GM12892 (cell line): ENCODE measurements around the gene MOB3B.
A peak's percentile ranks its signal among the peaks of the same experiment; 100 is the strongest.

ENCODE experiments used
- DNase-seq: peaks from one replicate; pipeline ENCODE4 v3.0.0; 2011; ENCODE audit not compliant: insufficient read length
- FAIRE-seq: peaks from 2 replicates; lab custom pipeline; 2011; peaks lifted over from hg19 to GRCh38; lab: Jason Lieb, UNC
- POLR2A ChIP-seq: IDR thresholded peaks from 2 replicates; pipeline ENCODE4 v1.6.1; 2011; ENCODE audit warnings: low read depth, low read length, control low read depth
- POLR2AphosphoS5 ChIP-seq: IDR thresholded peaks from 2 replicates; pipeline ENCODE4 v1.6.1; 2011; ENCODE audit warnings: low read depth, low read length, control low read depth
- TAF1 ChIP-seq: IDR thresholded peaks from 2 replicates; pipeline ENCODE4 v1.6.1; 2011; ENCODE audit warnings: low read depth, mild to moderate bottlenecking, control low read depth, low read length, borderline replicate concordance

The MOB3B gene

GRCh38 chr9:27539479-27540441, 10.1 kb upstream of the MOB3B start:
- no peak for TF ChIP-seq POLR2AphosphoS5
- TF ChIP-seq POLR2A, result no peak
- no peak for TF ChIP-seq TAF1
- DNase-seq, result no peak
- no peak for FAIRE-seq

- TF ChIP-seq TAF1 (no peak), POLR2AphosphoS5 (no peak), POLR2A (no peak)
- DNase-seq (no peak), FAIRE-seq (peak; percentile 40)
Observed at GRCh38 chr9:27538647-27539046, 9.0 kb upstream of the MOB3B start.

DNA sequence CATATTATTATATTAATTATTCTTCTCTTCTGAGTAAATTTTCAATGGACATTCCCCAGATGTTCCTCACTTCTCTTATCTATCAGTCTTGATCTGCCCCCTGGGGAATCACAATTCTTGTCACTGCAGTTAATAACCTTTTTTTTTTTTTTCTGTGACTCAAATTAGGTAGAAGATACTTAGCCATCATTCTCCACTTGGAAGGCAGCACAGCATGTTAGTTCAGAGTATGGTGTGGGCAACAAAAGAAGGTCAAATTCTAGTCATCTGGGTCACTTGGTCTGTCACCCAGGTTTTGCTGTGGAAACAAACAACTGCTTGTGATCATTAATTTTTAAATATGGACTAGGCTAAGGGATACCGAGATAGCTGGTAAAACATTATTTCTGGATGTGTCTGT, 8.1 kb upstream of the MOB3B start:
- DNase-seq, result no peak
- TF ChIP-seq POLR2A, result no peak
- no peak for TF ChIP-seq POLR2AphosphoS5
- no peak for TF ChIP-seq TAF1
- no peak for FAIRE-seq

DNA sequence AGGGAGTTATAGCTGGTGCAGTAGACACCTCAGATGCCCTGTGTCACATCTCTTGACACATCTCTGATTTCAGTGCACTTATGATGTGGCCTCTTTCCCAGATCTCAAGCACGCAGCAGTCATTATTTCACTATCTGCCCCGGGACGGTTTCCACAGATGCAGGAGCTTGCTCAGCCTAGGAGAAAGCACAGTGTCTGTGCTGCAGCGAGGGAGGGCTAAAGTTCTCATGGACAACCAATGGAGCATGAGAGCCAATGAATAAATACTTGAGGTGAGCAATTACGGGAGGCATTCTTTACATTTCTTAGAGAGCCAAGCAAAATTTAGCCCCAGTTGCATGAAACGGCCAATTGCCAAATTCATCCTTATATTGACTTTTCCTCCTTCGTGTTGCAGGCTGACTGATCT, 7.4 kb upstream of the MOB3B start:
- no peak for FAIRE-seq
- no peak for TF ChIP-seq POLR2A
- TF ChIP-seq TAF1, result no peak
- TF ChIP-seq POLR2AphosphoS5, result no peak
- no peak for DNase-seq

GRCh38 chr9:27536168-27536567, 6.6 kb upstream of the MOB3B start:
- FAIRE-seq, result no peak
- TF ChIP-seq POLR2A (no peak), TAF1 (no peak), POLR2AphosphoS5 (no peak)

DNA sequence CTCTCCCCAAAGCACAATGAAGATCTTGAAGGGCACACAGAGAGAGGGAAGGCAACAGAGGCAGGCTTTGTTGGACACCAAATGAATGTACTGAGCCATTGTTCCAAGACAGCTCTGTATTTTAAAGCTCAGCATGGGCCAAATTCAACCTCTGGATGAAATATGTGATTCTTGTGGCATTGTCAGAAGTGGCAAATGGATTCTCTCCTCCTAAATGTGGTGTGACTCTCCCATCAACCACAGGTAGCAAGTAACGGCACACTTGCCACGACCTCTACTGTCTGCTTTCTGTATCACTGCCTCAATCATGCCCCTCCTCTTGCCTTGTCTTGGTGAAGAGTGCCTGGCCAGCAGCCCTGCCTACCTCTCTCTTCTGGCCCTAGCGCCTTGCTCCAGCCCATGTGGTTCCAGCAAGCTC, 6.1 kb upstream of the MOB3B start:
- FAIRE-seq (no peak), DNase-seq (no peak)
- TF ChIP-seq POLR2A (no peak), TAF1 (no peak), POLR2AphosphoS5 (no peak)

More at GRCh38 chr9:27536168-27536567, 6.6 kb upstream of the MOB3B start:
- no peak for DNase-seq

- FAIRE-seq, result no peak
- DNase-seq, result no peak
- TF ChIP-seq POLR2AphosphoS5 (no peak), TAF1 (no peak), POLR2A (no peak)
Observed at GRCh38 chr9:27534658-27535209, 5.1 kb upstream of the MOB3B start.

DNA sequence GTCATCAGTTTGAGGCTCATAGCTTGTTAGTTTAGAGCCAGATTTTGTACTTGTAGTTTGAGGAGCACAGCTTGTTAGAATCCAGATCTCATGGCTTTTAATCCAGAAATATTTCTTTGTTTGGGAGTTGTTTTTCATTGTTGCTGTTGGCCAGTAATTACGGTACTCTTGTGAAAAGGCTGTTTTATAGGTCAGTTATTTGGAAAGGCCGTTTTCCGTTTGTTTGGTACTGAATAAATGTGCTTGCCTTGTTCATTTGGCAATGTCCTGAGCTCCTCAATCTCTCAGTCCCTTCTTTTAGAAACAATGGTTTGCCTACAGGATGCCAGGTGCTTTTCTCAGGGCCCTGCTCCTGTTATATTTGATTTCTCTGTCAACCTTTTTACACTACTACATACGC, 4.5 kb upstream of the MOB3B start:
- TF ChIP-seq TAF1, result no peak
- no peak for TF ChIP-seq POLR2A
- TF ChIP-seq POLR2AphosphoS5, result no peak
- no peak for FAIRE-seq

DNA sequence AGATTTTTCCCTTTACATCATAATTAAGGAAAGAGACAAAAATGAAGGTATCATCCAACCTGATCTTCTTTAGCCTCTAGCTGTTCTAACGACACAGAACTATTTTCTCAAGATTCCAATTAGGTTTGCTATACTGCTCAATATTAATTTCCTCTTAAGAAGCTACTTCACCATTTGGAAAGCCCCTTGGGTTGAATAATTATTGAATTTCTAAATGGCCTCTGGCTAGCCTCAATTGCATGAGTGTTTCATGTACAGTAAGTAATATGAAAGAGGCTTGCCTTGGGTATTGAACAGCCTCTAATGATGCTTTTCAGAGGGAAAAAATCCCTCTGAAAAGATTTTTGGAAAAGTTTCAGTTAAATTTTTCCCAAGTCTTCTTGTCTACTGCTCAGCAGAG, 3.7 kb upstream of the MOB3B start:
- FAIRE-seq, result no peak
- no peak for TF ChIP-seq TAF1
- no peak for TF ChIP-seq POLR2A
- no peak for TF ChIP-seq POLR2AphosphoS5

More for the DNA sequence above, 4.5 kb upstream of the MOB3B start:
- DNase-seq, result no peak

GRCh38 chr9:27532046-27532445, 2.4 kb upstream of the MOB3B start:
- DNase-seq, result no peak
- TF ChIP-seq POLR2A (no peak), POLR2AphosphoS5 (no peak), TAF1 (no peak)
- FAIRE-seq, result no peak

More for the DNA sequence above, 3.7 kb upstream of the MOB3B start:
- DNase-seq, result no peak

DNA sequence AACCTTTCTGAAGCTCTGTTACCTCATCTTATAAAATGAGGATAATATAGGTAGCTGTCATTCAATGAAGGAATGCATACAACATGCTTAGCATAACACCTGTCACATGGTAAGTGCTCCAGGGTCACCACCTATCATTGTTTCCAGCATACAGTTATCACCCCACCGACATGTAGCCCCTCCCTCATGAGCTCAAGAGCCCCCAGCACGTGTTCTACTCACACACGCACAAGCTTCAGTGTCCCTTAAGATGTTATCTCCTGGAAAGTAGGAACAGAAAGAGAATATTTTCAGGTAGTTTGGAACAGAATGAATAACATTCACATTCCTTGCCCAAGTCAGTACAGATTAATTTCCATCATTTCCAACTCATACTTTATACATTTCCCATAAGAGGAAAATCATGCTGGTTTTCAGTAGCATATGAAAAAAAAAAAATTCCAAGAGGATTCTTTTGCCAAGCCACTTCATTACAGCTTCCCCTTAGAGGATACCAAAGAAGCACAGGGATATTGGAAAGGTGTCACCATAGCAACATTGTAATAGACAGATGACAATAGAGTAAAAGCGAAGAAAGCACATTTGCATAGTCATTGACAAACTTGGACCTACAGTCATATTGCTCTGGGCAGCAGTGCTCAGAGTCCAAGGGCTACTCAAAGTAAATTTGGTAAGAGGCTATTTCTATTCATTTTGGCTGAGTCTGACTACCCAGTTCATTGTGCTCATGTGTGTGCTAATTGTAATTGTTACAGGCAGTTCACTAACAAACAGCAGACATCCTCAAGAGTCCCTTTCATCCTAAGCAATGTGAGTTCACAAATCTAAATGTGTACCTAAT, 1.5 kb upstream of the MOB3B start:
- no peak for FAIRE-seq
- no peak for DNase-seq
- no peak for TF ChIP-seq POLR2AphosphoS5
